H1 (cell line): ENCODE data around the gene VPS13D. TPM values are rescaled to one million over a fixed set of nuclear protein-coding genes. Genes with fewer than 3 reads are reported as not detected.
"Not testable (repeated sequence)": the region's sequence is repeated elsewhere in the genome, so short reads cannot be mapped to it uniquely, and the experiment has no call there.

Experiments
- CTCF ChIA-PET: fragments of 300-600 bp; sonication (Branson Sonifier 250); formaldehyde crosslinking; loops from one replicate; lab custom pipeline; 2021; ENCODE audit not compliant: partially characterized antibody; lab: Charles Lee
- POLR2A ChIA-PET: fragments of 300-600 bp; sonication (Branson Sonifier 250); formaldehyde crosslinking; loops from one replicate; lab custom pipeline; 2021; ENCODE audit warnings: inconsistent platforms; ENCODE audit not compliant: partially characterized antibody; lab: Charles Lee
- DNase-seq, 2 experiments: peaks; one replicate each; pipeline versions ENCODE4 v3.0.0 to v3.0.0-alpha.2; 2010 to 2022; ENCODE audit warnings: low spot score in 2 of 2, low read depth in 1 of 2, mixed read lengths in 1 of 2
- FAIRE-seq: peaks from 2 replicates; lab custom pipeline; 2011; peaks lifted over from hg19 to GRCh38; lab: Jason Lieb, UNC
- H2AFZ ChIP-seq: 2 replicates; pipeline ENCODE4 v1.8.1; 2012; ENCODE audit warnings: low read length, inconsistent platforms
- H2AK5ac ChIP-seq: 2 replicates; pipeline ENCODE4 v1.6.1; 2013; ENCODE audit warnings: low read depth, low read length
- H2BK120ac ChIP-seq: replicated peaks from 2 replicates; pipeline ENCODE3; 2013; ENCODE audit warnings: low read depth, low read length, inconsistent platforms
- H2BK12ac ChIP-seq: 2 replicates; pipeline ENCODE4 v1.6.1; 2013; ENCODE audit warnings: low read depth, low read length
- H2BK15ac ChIP-seq: 2 replicates; pipeline ENCODE4 v1.6.1; 2013; ENCODE audit warnings: low read length
- H2BK20ac ChIP-seq: 2 replicates; pipeline ENCODE4 v1.6.1; 2013; ENCODE audit warnings: low read length
- H2BK5ac ChIP-seq: 2 replicates; pipeline ENCODE4 v1.6.1; 2013; ENCODE audit warnings: low read depth, low read length
- H3K14ac ChIP-seq: 2 replicates; pipeline ENCODE4 v1.6.1; 2013; ENCODE audit warnings: inconsistent platforms; ENCODE audit not compliant: insufficient read length
- H3K18ac ChIP-seq: 2 replicates; pipeline ENCODE4 v1.6.1; 2013; ENCODE audit warnings: low read length; ENCODE audit errors: extremely low read depth
- H3K23ac ChIP-seq: 2 replicates; pipeline ENCODE4 v1.6.1; 2013; ENCODE audit warnings: inconsistent platforms; ENCODE audit not compliant: insufficient read length
- H3K23me2 ChIP-seq: 2 replicates; pipeline ENCODE4 v1.6.1; 2013; ENCODE audit warnings: low read depth, low read length
- H3K27ac ChIP-seq: 2 replicates; pipeline ENCODE4 v1.6.1; 2011; ENCODE audit warnings: low read depth, low read length, inconsistent platforms
- H3K27me3 ChIP-seq, 4 experiments: replicated peaks in 1 of 4; 1 replicate in 1 of 4; 2 replicates in 3 of 4; pipeline versions ENCODE4 v1.6.1 to v1.8.1; 2011 to 2013; ENCODE audit warnings: low read length in 3 of 4, mild to moderate bottlenecking in 3 of 4, inconsistent platforms in 2 of 4, mixed read lengths in 2 of 4, moderate library complexity in 1 of 4; ENCODE audit not compliant: control insufficient read depth in 3 of 4, insufficient read depth in 3 of 4; ENCODE audit errors: extremely low read depth in 1 of 4
- H3K36me3 ChIP-seq, 4 experiments: 2 replicates each; pipeline versions ENCODE4 v1.6.1 to v1.8.1; 2011 to 2013; ENCODE audit warnings: mild to moderate bottlenecking in 4 of 4, low read length in 3 of 4, moderate library complexity in 2 of 4, control low read depth in 1 of 4, inconsistent platforms in 1 of 4; ENCODE audit not compliant: insufficient read depth in 4 of 4, control insufficient read depth in 2 of 4
- H3K4ac ChIP-seq: replicated peaks from 2 replicates; pipeline ENCODE3; 2013; ENCODE audit warnings: low read length, low read depth, mixed read lengths, inconsistent platforms; ENCODE audit not compliant: insufficient read length
- H3K4me1 ChIP-seq, 4 experiments: replicated peaks in 1 of 4; 1 replicate in 1 of 4; 2 replicates in 3 of 4; pipeline versions ENCODE4 v1.6.1 to v1.8.1; 2011 to 2013; ENCODE audit warnings: low read length in 3 of 4, inconsistent platforms in 2 of 4, mixed read lengths in 1 of 4; ENCODE audit not compliant: insufficient read depth in 4 of 4, control insufficient read depth in 3 of 4
- H3K4me2 ChIP-seq, 2 experiments: 2 replicates each; pipeline versions ENCODE4 v1.6.1 to v1.8.1; 2011 to 2013; ENCODE audit warnings: low read depth in 2 of 2, low read length in 2 of 2, control low read depth in 1 of 2, inconsistent platforms in 1 of 2, mild to moderate bottlenecking in 1 of 2; ENCODE audit not compliant: insufficient read depth in 1 of 2
- H3K4me3 ChIP-seq, 4 experiments: fragments of 200-600, 300-600 bp in 1 of 4; sonication (generic), shearing (Covaris generic), sonication (Bioruptor Twin) in 1 of 4; 2 replicates each; pipeline versions ENCODE4 v1.5.1 to v1.8.1; 2011 to 2016; ENCODE audit warnings: low read length in 4 of 4, low read depth in 3 of 4, control low read depth in 2 of 4, inconsistent platforms in 2 of 4, mild to moderate bottlenecking in 2 of 4, mixed read lengths in 1 of 4, moderate library complexity in 1 of 4; ENCODE audit not compliant: insufficient read depth in 2 of 4; ENCODE audit errors: extremely low read depth in 1 of 4
- H3K56ac ChIP-seq: replicated peaks from 2 replicates; pipeline ENCODE3; 2013; ENCODE audit warnings: low read depth, mild to moderate bottlenecking, mixed read lengths, low read length, inconsistent platforms; ENCODE audit not compliant: insufficient read length
- H3K79me1 ChIP-seq: 2 replicates; pipeline ENCODE4 v1.6.1; 2013; ENCODE audit warnings: low read depth, low read length, control low read depth
- H3K79me2 ChIP-seq, 2 experiments: 2 replicates each; pipeline versions ENCODE4 v1.6.1 to v1.8.1; 2012 to 2013; ENCODE audit warnings: low read length in 2 of 2, mild to moderate bottlenecking in 2 of 2, inconsistent platforms in 1 of 2; ENCODE audit not compliant: insufficient read depth in 2 of 2, control insufficient read depth in 1 of 2
- H3K9ac ChIP-seq, 4 experiments: replicated peaks in 1 of 4; 1 replicate in 1 of 4; 2 replicates in 3 of 4; pipeline versions ENCODE4 v1.6.1 to v1.8.1; 2011 to 2013; ENCODE audit warnings: low read depth in 3 of 4, low read length in 3 of 4, control low read depth in 2 of 4, mild to moderate bottlenecking in 2 of 4, moderate library complexity in 2 of 4, inconsistent platforms in 1 of 4; ENCODE audit errors: extremely low read depth in 1 of 4
- H3K9me3 ChIP-seq, 2 experiments: 2 replicates each; pipeline versions ENCODE4 v1.6.1 to v1.8.1; 2012 to 2013; ENCODE audit warnings: mild to moderate bottlenecking in 2 of 2, moderate library complexity in 2 of 2, control low read depth in 1 of 2, inconsistent platforms in 1 of 2, low read depth in 1 of 2, low read length in 1 of 2, mixed read lengths in 1 of 2; ENCODE audit not compliant: insufficient read depth in 2 of 2
- H4K20me1 ChIP-seq, 2 experiments: replicated peaks in 1 of 2; 2 replicates each; pipeline versions ENCODE3 to v1.8.1; 2011 to 2013; ENCODE audit warnings: inconsistent platforms in 2 of 2, low read length in 2 of 2, mild to moderate bottlenecking in 1 of 2; ENCODE audit not compliant: insufficient read depth in 2 of 2, control insufficient read depth in 1 of 2
- H4K5ac ChIP-seq: 2 replicates; pipeline ENCODE4 v1.6.1; 2013; ENCODE audit warnings: low read length, low read depth, mixed read lengths, inconsistent platforms; ENCODE audit not compliant: insufficient read length
- H4K8ac ChIP-seq: 2 replicates; pipeline ENCODE4 v1.8.0; 2013; ENCODE audit warnings: mild to moderate bottlenecking, moderate library complexity, low read length, inconsistent platforms; ENCODE audit not compliant: insufficient read depth; ENCODE audit errors: extremely low read depth
- H4K91ac ChIP-seq: replicated peaks from 2 replicates; pipeline ENCODE3; 2013; ENCODE audit warnings: low read length, mixed read lengths, inconsistent platforms; ENCODE audit not compliant: insufficient read length
- WGBS, 2 experiments: shearing (Covaris generic) in 1 of 2; methylation state at CpG; one replicate each; pipeline versions ENCODE4 v1.1.6 to v1.1.7; 2013 to 2015; ENCODE audit warnings: low lambda C conversion rate in 2 of 2, mixed read lengths in 2 of 2, inconsistent platforms in 1 of 2, low coverage in 1 of 2, missing lambda C conversion rate in 1 of 2; ENCODE audit not compliant: insufficient replicate concordance in 2 of 2, insufficient coverage in 1 of 2, insufficient read length in 1 of 2; ENCODE audit errors: extremely low coverage in 1 of 2, missing lambda C conversion rate in 1 of 2; 5-methylcytosine and 5-hydroxymethylcytosine counted together
- polyA plus RNA-seq, 7 experiments: library from polyadenylated mRNA; depleted of rRNA in 3 of 7; stranded (reverse) in 5 of 7; unstranded in 2 of 7; fragments of >200 nt in 5 of 7; fragments of 200-250 nt in 2 of 7; gene quantifications; 1 replicate in 5 of 7; 2 replicates in 1 of 7; 4 replicates in 1 of 7; pipeline versions ENCODE4 v1.2.1 to v1.2.3, GENCODE V29; 2011 to 2013; ENCODE audit warnings: missing spikeins in 2 of 7, mixed read lengths in 2 of 7
- total RNA-seq: library from RNA; stranded (reverse); fragmentation: NEBNext Ultra II Directional; extraction: Animal tissue kit (Norgen Biotek cat#: 25700); gene quantifications from 2 replicates; pipeline ENCODE4 v1.2.1, GENCODE V29; 2021

VPS13D gene
- total and polyA plus RNA-seq, 2 of the 8 experiments (the other 6 are each of a cell fraction or from before 2014, with no cell fraction given), result 10.9 to 31.2 TPM

DNA sequence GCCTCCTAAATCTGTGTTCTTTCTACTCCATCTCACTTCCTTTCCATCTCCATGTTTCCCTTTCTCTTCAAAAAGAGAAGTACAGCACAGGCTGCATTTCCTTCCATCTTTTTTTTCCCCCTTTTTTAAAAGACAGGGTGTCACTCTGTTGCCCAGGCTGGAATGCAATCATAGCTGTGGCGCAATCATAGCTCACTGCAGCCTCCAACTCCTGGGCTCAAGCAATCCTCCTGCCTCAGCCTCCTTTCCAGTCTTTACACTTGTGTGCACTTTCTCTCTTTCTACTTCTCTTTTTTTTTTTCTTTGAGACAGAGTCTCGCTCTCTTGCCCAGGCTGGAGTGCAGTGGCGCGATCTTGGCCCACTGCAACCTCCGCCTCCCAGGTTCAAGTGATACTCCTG, 95.1 kb downstream of the VPS13D start:
- H3K9ac ChIP-seq, H3K14ac ChIP-seq, H4K91ac ChIP-seq, H3K23ac ChIP-seq, H2BK15ac ChIP-seq, H2BK20ac ChIP-seq, DNase-seq, H3K18ac ChIP-seq, H2BK5ac ChIP-seq, H3K27ac ChIP-seq, H3K9me3 ChIP-seq, H3K79me1 ChIP-seq, H3K4me3 ChIP-seq, H2BK120ac ChIP-seq, H4K5ac ChIP-seq, H4K20me1 ChIP-seq, H2AFZ ChIP-seq, H3K27me3 ChIP-seq, H3K23me2 ChIP-seq, H2BK12ac ChIP-seq, H3K79me2 ChIP-seq, H3K4ac ChIP-seq, H3K56ac ChIP-seq, H3K4me1 ChIP-seq, H2AK5ac ChIP-seq, POLR2A ChIA-PET, H4K8ac ChIP-seq, FAIRE-seq, H3K4me2 ChIP-seq: not testable (repeated sequence)
- peaks cover 0 to 17% (median 2%) of the 10 kb centered on the region in 4 experiments; a peak in 5 of 8 replicates for H3K36me3 ChIP-seq
- WGBS, 2 experiments, result 100% methylated on average over 5 of the region's 5 CpGs; no CpG with 5 or more reads in 1 of the 2 experiments
- CTCF ChIA-PET, result interaction anchor here (0.9 kb wide), 1 partner anchor 360 kb away, joined by 3 read pairs; no protein-coding TSS in a partner anchor
